Fibroblast of lung (primary cell): ENCODE results near the gene FITM2. TPM values are rescaled to one million over a fixed set of nuclear protein-coding genes. Genes with fewer than 3 reads are reported as not detected.

Source experiments
- DNase-seq, 2 donors: peaks; one replicate each; pipeline versions ENCODE4 v3.0.0 to v3.0.0-alpha.2; 2010; ENCODE audit warnings: low read depth in 2 of 2
- H2AFZ ChIP-seq: 2 replicates; pipeline ENCODE4 v1.5.1; 2012; ENCODE audit warnings: low read length, control low read depth, inconsistent platforms
- H3K27ac ChIP-seq: 2 replicates; pipeline ENCODE4 v1.5.1; 2011; ENCODE audit warnings: low read length, control low read depth; ENCODE audit not compliant: insufficient read depth
- H3K27me3 ChIP-seq: 2 replicates; pipeline ENCODE4 v1.5.1; 2011; ENCODE audit warnings: mild to moderate bottlenecking, low read length; ENCODE audit not compliant: control insufficient read depth, insufficient read depth
- H3K36me3 ChIP-seq: 2 replicates; pipeline ENCODE4 v1.5.1; 2011; ENCODE audit warnings: low read length; ENCODE audit not compliant: control insufficient read depth, insufficient read depth
- H3K4me1 ChIP-seq: 2 replicates; pipeline ENCODE4 v1.5.1; 2011; ENCODE audit warnings: low read length; ENCODE audit not compliant: control insufficient read depth, insufficient read depth; ENCODE audit errors: extremely low read depth
- H3K4me2 ChIP-seq: 2 replicates; pipeline ENCODE4 v1.5.1; 2011; ENCODE audit warnings: low read length, control low read depth; ENCODE audit not compliant: insufficient read depth; ENCODE audit errors: extremely low read depth
- H3K4me3 ChIP-seq, 4 experiments: fragments of 200-600 bp in 1 of 4; sonication (generic) in 1 of 4; replicated peaks in 1 of 4; 2 replicates each; pipeline ENCODE4 v1.5.1; 2011 to 2016; ENCODE audit warnings: low read length in 4 of 4, low read depth in 3 of 4, mild to moderate bottlenecking in 3 of 4, control low read depth in 2 of 4, inconsistent platforms in 1 of 4, mixed read lengths in 1 of 4; ENCODE audit not compliant: insufficient read depth in 1 of 4; ENCODE audit errors: control extremely low read depth in 1 of 4
- H3K79me2 ChIP-seq: 2 replicates; pipeline ENCODE4 v1.5.1; 2012; ENCODE audit warnings: mild to moderate bottlenecking, low read length, inconsistent platforms; ENCODE audit not compliant: control insufficient read depth, insufficient read depth
- H3K9ac ChIP-seq: 2 replicates; pipeline ENCODE4 v1.5.1; 2011; ENCODE audit warnings: mild to moderate bottlenecking, low read length, control low read depth; ENCODE audit not compliant: insufficient read depth
- H3K9me3 ChIP-seq: 2 replicates; pipeline ENCODE4 v1.5.1; 2012; ENCODE audit warnings: low read depth, low read length; ENCODE audit not compliant: control insufficient read depth, insufficient read depth
- H4K20me1 ChIP-seq: 2 replicates; pipeline ENCODE4 v1.5.1; 2011; ENCODE audit warnings: low read length; ENCODE audit not compliant: control insufficient read depth, insufficient read depth; ENCODE audit errors: extremely low read depth
- EZH2 ChIP-seq: IDR thresholded peaks from 2 replicates; pipeline ENCODE4 v1.5.1; 2012; ENCODE audit warnings: low read length, control low read depth, mild to moderate bottlenecking; ENCODE audit errors: missing control alignments
- polyA plus RNA-seq, 2 donors: library from polyadenylated mRNA; depleted of rRNA in 1 of 2; stranded (reverse) in 1 of 2; unstranded in 1 of 2; fragments of >200 nt; gene quantifications; 2 replicates each; pipeline ENCODE4 v1.2.1, GENCODE V29; 2011 to 2012; ENCODE audit warnings: missing spikeins in 1 of 2
- total RNA-seq: library from RNA; depleted of rRNA; stranded (reverse); fragments of >200 nt; gene quantifications from 2 replicates; pipeline ENCODE4 v1.2.1, GENCODE V29; 2014
- TF ChIP-seq, protein P1 (sequence below), 2 donors: IDR thresholded peaks in 1 of 2; conservative IDR thresholded peaks in 1 of 2; 1 replicate in 1 of 2; 2 replicates in 1 of 2; pipeline ENCODE4 v1.5.1; 2011 to 2012; ENCODE audit warnings: low read length in 2 of 2, control low read depth in 1 of 2, inconsistent platforms in 1 of 2, low read depth in 1 of 2, mild to moderate bottlenecking in 1 of 2

The FITM2 gene
- total and polyA plus RNA-seq, 2 donors (not counting 1 experiment from before 2014, with no cell fraction given): 8.6 to 9.7 TPM

DNA sequence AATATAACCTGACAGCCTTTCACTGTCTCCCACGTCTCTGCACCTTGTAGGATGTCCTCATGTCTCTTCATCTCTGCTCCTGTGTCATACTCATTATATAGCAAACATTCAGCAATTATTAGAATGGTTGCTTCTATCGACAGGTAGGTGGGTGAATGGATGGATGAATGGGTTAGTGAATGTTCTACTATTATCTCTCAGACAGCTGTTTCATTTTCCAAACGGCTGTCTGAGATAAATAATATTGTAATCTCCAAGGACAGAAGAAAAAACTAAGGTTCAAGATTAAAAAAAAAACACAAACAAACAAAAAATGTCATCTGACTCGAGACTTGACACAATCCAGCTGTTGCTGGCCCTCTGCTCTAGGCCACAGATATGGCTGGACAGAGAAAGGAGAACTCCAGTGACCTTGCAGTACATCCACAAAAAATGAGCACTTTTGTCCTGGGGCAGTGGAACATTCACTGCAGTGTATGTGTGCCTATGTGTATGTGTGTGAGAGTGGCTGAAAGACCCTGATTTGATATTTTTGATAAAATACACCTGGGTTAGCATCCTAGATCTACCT is 46.6 kb upstream of the FITM2 start:
- Histone ChIP-seq H3K27me3 (peaks cover 10% of the 10 kb centered on the region), H3K4me2 (no peak overlapping the region), H4K20me1 (no peaks in the 10 kb centered on the region), H3K4me3 (no peak overlapping the region), H3K36me3 (no peaks in the 10 kb centered on the region), H3K9ac (no peak overlapping the region), H3K4me1 (no peaks in the 10 kb centered on the region), H3K27ac (no peak overlapping the region), H3K79me2 (no peaks in the 10 kb centered on the region), H2AFZ (no peak overlapping the region), H3K9me3 (no peaks in the 10 kb centered on the region)
- TF ChIP-seq, protein P1, sequence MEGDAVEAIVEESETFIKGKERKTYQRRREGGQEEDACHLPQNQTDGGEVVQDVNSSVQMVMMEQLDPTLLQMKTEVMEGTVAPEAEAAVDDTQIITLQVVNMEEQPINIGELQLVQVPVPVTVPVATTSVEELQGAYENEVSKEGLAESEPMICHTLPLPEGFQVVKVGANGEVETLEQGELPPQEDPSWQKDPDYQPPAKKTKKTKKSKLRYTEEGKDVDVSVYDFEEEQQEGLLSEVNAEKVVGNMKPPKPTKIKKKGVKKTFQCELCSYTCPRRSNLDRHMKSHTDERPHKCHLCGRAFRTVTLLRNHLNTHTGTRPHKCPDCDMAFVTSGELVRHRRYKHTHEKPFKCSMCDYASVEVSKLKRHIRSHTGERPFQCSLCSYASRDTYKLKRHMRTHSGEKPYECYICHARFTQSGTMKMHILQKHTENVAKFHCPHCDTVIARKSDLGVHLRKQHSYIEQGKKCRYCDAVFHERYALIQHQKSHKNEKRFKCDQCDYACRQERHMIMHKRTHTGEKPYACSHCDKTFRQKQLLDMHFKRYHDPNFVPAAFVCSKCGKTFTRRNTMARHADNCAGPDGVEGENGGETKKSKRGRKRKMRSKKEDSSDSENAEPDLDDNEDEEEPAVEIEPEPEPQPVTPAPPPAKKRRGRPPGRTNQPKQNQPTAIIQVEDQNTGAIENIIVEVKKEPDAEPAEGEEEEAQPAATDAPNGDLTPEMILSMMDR (conservative IDR thresholded peaks at IDR 0.05 in 1 of 2, IDR thresholded peaks at IDR 0.05 in 1 of 2; ENCODE audit: low read depth in 1 of 2, low read length in 2 of 2): no peak
- TF ChIP-seq EZH2: no peak
- DNase-seq: peak in 1 of 2 donors; percentile 66

DNA sequence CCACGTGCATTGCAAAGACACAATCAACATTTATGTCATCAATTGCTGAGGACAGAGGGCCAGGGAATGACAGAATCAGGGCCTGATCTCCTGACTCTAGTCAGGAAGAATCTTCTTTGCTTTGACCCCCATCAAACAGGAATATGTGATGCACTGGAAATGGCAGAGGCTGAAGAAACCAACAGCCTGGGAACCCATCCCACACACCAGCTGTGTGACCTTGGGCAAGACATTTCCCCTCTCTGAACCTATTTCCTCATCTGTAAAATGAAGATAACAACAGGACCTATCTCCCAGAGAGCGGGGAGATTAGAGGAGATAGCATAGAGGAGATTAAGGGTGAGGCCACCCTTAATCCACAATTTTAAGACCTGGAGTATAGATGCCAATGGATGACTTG is 46.0 kb upstream of the FITM2 start:
- H3K79me2 ChIP-seq: no peaks in the 10 kb centered on the region
- no peak for DNase-seq
- no peaks in the 10 kb centered on the region for H4K20me1 ChIP-seq
- H3K9me3 ChIP-seq: no peaks in the 10 kb centered on the region
- no peaks in the 10 kb centered on the region for H3K36me3 ChIP-seq
- H2AFZ ChIP-seq: no peak overlapping the region
- H3K27ac ChIP-seq: no peak overlapping the region
- H3K9ac ChIP-seq: no peak overlapping the region
- H3K27me3 ChIP-seq: peaks cover 10% of the 10 kb centered on the region
- H3K4me2 ChIP-seq: no peak overlapping the region
- H3K4me1 ChIP-seq: no peaks in the 10 kb centered on the region
- no peak overlapping the region for H3K4me3 ChIP-seq
- TF ChIP-seq, protein P1 (conservative IDR thresholded peaks at IDR 0.05 in 1 of 2, IDR thresholded peaks at IDR 0.05 in 1 of 2; ENCODE audit: low read depth in 1 of 2, low read length in 2 of 2): no peak
- TF ChIP-seq EZH2: no peak

DNA sequence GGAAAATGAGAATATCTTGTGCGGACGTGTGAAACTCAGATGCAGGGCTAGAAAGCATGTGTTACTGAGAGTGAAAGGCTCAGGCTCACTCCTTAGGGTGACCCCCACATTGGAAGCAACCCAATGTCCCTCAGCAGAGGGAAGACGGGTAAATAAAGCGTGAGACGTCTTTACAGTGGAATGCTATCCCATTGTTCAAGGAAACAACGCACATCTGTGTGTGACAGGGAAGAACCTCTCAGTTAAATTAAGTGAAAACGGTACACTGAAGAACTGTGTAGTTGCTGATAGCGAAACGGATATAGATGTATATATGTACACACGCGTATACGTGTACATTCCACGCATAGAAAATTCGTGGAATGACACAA is 45.3 kb upstream of the FITM2 start:
- DNase-seq: no peak
- Histone ChIP-seq H3K27ac (no peak overlapping the region), H2AFZ (no peak overlapping the region), H4K20me1 (no peaks in the 10 kb centered on the region), H3K4me3 (no peak overlapping the region), H3K27me3 (peaks cover 10% of the 10 kb centered on the region), H3K4me1 (no peaks in the 10 kb centered on the region), H3K9ac (no peak overlapping the region), H3K9me3 (no peaks in the 10 kb centered on the region), H3K36me3 (no peaks in the 10 kb centered on the region), H3K79me2 (no peaks in the 10 kb centered on the region), H3K4me2 (no peak overlapping the region)
- TF ChIP-seq, protein P1 (conservative IDR thresholded peaks at IDR 0.05 in 1 of 2, IDR thresholded peaks at IDR 0.05 in 1 of 2; ENCODE audit: low read depth in 1 of 2, low read length in 2 of 2): no peak
- TF ChIP-seq EZH2: no peak
